ENCODE results near the gene ZNF507.

ZNF507 gene

DNA sequence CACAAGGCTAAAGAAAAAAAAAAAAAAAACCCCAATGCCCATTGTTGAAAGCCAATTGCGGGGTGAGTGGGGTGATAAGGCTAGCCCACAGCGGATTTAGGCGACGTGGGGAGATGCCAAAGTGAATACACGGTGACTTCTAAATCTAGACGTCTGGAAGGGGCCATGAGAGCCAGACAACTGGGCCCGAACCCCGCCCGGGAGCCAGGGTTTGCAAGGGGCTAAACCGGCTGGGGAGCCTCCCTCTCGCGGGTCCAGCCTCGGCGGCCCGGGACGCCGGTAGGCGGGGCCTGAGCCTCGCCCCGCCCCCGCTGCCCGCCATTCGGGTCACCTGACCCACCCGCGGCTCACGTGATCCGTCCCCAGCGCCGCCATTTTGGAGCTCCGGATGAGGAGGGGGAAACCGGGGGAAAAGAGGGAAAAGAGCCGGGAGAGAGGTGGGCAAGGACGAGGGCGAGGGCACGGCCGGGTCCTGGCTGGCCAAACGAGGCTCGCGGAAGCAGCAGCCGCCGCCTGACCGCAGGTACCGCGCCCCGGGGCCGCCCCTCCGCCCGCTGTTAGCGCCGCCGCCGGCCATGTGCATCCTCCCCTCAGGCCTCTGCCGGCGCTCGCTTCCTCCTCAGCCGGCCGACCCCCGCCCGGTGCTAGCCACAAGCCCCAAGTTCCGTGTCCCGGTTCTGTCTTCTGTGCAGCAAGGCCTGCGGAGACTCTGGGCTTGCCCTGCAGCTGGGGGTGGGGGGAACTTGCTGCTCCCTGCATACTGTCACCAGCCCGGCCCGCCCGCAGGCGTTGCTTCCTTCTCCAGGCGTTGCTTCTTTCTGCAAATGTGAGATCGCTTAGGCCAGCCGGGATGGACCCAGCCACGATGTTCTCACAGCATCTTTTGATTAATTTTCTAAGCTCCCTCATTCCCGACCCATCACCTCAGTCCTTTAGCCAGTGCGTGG is at the start of gene ZNF507:
ZNF507 (plus strand) TSS at position 350 of the 947 bp plus-strand sequence. CDS start 7,221 bp downstream, outside the sequence.
- no peak for DNase-seq

DNA sequence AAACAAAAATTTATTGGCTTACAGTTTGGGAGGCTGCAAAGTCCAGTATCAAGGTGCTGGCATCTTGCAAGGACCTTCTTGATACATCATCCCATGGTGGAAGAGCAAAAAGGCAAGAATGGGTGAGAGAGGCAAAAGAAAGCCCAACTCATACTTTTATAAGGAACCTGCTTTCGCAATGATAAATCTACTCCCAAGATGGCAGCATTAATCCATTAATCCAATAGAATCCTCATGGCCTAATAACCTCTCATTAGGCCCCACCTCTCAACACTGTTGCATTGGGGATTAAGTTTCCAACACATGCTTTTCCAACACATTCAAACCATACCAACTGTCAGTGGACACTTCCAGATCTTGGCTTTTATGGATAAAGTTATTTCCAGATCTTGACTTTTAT is 48.7 kb upstream of the ZNF507 start:
- DNase-seq: no peak

DNA sequence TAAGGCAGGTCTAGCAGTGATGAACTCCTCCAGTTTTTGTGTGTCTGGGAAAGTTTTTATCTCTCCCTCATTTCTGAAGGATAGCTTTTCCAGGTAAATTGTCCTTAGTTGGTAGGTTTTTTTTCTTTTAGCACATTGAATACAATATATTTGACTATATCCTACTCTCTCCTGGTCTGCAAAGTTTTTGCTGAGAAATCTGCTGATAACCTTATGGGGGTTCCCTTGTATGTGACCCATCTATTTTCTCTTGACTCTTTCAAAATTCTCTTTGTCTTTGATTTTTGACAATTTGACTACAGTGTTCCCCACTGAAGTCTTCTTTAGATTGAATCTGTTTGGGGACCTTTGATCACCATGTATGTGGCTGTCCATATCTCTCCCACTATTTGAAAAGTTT is 42.6 kb upstream of the ZNF507 start:
- DNase-seq: no peak

DNA sequence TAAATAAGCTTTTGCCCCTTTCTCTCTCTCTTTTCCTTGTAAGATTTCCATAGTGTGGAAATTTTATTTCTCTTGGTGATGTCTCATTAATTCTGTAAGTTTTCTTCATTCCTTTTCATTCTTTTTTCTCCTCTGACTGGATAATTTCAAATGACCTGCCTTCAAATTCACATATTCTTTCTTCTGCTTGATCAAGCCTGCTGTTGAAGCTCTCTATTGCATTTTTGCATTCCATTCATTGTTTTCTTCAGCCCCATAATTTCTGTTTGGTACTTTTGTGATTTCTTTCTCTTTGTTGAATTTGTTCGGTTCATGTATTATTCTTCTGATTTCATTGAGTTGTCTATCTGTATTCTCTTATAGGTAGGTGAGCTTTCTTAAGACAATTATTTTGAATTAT is 42.2 kb upstream of the ZNF507 start:
- no peak for DNase-seq

DNA sequence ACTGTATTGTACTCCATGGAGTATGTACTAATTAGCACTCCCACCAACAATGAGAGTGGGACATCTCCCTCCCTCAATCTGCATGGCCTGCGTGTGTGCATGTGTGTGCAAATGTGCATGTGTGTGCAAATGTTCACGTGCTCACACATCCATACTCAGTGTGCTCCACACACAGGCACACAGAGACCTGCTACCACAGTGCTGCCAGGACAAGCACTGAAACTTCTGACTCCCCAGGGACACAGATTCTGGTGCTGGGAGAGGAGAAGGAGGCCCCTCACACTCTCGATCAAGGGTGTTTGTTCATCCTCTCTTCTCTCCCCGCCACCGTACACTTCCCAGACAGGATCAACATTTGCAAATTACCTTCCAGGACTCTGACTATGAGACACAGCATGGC is 37.8 kb upstream of the ZNF507 start:
- no peak for DNase-seq

DNA sequence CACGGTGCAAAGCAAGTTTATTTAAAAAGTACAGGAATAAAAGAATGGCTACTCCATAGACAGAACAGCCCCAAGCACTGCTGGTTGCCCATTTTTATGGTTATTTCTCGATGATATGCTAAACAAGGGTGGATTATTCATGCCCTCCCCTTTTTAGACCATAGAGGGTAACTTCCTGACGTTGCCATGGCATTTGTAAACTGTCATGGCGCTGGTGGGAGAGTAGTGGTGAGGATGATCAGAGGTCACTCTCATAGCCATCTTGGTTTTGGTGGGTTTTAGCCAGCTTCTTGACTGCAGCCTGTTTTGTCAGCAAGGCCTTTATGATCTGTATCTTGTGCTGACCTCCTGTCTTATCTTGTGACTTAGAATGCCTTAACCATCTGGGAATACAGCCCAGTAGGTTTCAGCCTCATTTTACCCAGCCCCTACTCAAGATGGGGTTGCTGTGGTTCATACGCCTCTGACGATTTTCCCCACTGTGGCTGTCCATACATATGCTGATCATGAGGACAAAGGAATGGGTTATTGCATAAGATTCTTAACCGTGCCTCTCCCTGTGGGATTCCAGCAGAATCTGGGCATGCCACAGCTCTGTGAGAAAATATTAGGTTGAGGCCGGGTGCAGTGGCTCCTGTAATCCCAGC is 36.9 kb upstream of the ZNF507 start:
- no peak for DNase-seq

DNA sequence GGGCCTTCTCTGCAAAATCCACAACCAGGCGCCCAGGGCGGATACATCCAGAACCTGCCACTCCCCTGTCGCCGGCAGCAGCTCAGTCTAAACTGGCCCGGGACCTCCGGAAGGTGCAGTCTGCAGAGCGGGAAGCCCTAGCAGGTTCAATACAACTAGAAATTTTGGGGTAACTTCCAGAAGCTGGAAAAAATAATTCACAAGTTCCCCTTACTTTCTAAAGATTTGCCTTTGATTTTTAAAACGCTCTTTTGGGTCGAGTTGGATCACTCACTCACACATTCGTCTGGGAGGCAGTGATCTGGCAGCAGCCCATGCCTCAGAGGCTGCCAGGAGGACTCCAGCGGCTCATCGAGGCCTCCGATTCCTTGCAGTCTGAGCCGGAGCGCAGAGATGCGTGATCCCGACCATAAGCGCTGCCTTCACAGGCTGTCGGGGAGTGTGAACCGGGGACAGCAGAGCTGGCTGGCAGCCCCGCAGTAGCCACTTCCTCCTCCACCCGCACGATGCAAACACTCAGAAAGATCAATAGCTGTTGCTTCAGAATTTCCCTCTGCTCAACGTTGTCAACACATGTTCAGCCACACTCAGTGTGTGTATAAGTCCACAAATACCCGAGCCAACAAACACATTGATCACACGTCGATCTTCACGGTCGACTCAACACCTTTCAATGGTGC is 35.6 kb upstream of the ZNF507 start:
- no peak for DNase-seq

DNA sequence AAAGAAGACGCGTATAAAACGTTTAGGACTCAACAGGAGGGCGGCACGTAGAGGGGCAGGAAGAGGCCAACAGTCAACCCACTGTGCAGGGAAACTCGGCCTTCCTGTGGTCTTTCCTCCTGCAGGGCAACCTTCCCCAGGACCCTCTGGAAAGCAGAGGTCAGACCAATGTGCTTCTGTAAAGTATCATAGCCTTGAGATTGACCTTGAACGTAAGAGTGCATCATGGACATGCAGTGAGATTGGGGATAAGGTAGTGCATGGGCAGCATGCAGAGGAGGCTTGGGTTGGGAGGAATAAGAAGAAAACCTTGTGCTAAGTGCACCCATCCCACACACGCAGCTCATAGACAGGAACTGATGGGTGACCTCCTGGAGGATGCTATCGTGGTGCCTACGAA is 34.0 kb upstream of the ZNF507 start:
- DNase-seq: no peak

DNA sequence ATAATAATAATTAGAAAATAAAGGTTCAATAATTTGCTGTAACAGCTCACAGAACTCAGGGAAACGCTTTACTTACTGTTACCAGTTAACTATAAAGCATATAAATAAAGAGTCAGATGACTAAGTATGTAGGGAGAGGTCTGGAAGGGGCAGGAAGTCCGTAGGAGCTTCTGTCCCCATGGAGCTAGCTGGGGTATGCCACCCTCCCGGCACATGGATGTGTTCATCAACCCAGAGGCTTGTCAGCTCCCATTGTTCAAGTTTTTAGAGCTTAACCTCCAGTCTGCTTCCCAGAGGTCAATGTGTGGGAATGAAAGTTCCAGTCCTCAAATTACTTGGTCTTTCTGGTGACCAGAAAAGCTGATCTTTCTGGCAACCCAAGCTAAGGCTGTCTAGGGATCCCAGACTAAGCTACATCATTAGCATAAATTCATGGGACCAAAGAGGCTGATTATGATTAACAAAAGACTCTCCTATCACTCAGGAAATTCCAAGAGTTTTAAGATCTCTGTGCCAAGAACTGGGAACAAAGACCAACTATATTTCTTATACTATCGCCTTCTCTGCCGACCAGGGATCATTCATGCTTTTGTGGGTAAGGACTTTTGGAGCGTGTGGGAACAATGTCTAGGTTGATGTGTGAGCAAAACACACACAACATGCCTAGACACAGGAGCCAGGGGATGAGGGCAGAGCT is 31.7 kb upstream of the ZNF507 start:
- no peak for DNase-seq

DNA sequence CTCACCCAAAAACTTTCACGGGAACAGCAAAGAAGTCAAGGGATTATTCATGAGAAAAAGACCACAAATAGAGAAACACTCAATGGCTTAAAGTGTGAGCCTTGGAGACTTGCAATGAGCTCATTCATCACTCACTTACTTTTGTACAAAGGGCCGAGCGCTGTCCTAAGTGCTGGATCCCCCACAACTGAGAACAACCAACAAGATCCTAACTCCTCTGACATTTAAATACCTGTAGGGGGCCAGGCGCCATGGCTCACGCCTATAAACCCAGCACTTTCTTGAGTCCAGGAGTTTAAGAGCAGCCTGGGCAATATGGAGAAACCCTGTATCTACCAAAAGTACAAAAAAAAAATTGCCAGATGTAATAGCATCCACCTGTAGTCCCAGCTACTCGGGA is 29.4 kb upstream of the ZNF507 start:
- no peak for DNase-seq

DNA sequence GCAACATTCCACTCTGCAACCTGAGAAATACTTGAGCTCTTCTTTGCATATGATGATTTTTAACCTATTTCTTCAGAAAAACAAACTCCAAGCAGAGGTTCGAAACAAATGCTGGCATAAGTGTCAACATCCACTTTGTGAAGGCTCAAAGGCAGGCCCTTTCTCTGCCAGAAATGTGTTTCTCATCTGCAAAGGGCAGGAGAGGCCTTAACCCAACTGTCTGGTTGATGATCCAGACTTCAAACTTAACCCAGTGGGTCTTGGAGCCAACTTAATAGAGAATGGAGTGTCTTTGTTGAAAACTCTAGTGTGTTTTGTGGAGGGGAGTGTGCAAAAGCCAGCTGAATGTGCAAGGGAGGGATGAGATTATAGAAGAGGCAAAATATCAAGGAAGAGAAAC is 28.3 kb upstream of the ZNF507 start:
- DNase-seq: no peak

DNA sequence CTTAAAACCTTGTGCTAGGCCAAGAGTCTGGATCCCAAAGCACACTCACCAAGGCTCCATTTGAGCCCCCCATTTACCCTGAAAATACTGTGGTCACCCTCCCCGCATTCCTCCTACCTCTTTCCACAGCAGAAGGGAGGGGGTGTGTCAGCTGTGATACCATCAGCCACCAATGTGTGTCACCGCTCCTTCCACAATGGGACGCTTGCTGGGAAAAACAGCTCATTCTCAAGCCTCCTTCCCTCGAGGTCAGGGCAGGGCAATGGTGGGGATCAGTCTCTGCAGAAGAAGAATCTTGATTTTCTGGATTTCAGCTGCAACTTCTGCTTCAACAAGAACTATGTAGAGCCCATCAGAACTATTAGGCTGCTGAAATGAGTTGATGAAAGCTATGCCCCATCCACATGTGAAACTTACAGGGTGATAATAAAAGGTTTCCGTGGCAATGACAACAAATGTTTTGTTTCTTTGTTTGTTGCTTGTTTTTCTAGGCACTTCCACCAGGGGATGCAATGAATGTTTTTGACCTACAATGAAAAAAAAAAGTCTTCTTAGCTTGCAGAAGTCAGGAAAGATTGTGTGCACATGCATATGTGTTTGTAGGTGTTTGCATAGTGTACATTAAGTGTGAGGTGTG is 26.4 kb upstream of the ZNF507 start:
- DNase-seq: no peak

DNA sequence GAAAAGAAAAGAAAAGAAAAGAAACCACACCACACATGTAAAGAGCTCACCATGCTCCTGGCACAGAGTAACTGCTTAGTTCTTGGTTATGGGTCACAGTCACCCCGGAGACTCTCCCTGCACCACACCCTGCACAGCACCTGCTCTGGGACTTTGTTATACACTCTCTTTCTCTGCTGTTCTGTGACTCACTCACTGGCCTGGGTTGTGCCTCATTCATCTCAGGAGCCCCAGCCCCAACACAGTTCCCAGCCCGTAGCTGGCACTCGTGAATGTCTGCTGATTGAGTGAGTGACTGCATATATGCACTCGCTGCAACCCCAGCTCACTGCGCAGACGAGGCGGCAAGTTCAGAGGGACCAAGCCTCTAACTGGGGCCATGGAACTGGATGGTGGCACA is 22.9 kb upstream of the ZNF507 start:
- DNase-seq: no peak

DNA sequence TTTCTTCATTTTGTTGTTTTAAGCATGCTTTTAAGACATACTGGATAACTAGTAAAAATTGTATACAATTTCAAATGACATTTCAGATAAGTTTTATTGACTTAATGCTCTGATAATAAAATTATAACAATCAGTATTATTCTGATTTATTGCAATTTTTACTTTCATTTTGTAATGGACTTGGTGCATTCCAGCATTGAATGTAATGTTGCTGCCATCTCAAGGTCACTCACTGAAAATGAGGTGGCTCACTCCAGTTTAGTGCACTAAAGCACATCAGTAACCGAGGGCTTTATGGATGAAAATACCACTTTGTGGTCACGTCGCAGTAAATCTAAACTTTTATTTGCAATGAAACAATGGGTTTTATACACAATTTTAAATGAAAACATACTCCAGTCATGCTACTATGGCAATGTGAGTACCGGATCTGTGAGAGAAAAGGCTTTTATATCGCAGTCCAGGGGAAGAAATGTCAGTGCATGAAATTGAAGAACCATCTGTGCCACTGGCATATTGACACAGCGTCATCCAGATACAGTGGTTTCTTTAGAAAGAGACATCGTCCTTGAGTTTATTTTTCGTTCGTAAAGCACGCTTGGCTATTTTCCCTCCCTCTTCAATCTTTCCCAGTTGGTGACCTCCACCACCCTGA is 20.7 kb upstream of the ZNF507 start:
- DNase-seq: no peak

DNA sequence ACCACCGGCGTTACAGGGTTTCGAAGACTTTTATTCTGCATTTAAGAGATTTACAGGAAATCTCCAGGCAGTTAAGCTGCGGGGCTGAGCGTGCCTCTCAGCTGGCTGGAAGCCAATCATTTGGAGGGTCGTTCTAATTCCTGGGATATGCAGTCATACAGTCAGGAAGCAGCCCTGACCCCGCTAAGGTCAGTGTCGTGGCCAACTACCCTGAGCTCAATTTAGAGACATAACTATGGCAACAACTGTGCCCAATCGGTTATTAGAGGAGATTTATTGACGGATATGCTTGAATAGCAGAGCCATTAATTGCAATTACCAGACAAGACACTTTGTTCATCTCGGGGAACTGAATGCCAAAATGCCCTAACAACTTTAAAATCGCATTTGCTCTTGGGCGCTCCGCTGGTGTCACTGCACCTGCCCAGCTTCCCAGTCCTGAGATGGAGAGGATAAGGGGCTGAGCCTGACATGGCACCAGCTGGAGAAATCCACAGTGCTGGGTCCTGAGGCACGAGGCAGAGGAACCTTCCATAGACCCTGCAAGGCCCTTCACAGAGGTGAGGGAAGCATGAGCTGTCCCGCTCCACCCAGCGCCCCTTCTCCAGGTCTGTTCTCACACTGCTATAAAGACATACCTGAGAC is 15.1 kb upstream of the ZNF507 start:
- no peak for DNase-seq

DNA sequence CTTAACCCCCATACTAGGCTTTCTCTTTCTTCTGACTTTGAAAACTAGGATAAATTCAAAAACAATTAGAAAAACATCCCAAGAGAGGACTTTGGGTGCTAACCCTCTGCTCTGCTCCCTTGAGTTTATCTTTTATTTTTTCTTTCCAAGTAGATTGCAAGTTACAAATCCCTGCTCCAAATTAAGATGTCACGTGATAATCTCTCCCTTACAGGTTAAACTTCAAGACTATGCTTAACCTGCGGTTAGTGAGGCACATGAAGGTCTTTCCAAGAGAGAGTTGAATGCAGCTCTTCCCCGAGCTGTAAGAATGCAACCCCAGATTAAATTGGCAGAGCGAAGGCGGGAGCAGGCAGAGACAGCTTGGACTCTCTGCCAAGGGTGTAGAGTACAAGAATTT is 12.2 kb upstream of the ZNF507 start:
- DNase-seq: no peak

DNA sequence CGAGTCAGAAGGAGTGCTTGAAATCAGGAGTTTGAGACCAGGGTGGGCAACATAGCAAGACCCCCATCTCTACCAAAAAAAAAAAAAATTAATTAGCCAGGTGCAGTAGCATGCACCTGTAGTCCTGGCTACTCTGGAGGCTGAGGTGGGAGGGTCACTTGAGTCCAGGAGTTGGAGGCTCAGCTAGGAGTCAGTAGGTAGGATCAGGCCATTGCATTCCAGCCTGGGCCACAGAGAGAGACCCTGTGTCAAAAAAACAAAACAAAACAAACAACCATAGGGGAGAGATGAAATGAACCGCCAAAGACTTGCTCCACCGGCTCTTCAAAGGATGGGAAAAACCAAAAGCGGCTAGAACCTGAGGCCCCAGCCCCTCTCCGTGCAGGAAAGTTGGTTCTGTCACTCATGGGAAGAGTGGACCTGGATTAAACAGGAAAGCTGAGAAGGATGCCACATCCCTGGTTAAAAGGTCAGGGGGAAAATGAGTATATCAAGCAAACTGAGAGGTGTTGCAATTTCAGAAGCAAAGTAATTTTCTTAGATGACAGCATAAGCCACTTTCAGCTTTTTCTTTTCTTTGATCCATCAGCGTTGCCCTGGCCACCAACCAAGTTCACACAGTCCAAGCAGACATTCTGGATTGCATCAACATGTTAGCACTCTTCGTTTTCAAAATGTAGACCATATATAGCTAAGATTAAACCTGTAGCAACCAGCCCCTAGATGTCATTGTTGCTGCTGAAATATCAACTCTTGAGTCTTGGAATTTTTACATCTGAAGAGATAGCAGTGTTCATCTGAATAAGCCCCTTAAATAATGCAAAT is 8.9 kb upstream of the ZNF507 start:
- DNase-seq: no peak

DNA sequence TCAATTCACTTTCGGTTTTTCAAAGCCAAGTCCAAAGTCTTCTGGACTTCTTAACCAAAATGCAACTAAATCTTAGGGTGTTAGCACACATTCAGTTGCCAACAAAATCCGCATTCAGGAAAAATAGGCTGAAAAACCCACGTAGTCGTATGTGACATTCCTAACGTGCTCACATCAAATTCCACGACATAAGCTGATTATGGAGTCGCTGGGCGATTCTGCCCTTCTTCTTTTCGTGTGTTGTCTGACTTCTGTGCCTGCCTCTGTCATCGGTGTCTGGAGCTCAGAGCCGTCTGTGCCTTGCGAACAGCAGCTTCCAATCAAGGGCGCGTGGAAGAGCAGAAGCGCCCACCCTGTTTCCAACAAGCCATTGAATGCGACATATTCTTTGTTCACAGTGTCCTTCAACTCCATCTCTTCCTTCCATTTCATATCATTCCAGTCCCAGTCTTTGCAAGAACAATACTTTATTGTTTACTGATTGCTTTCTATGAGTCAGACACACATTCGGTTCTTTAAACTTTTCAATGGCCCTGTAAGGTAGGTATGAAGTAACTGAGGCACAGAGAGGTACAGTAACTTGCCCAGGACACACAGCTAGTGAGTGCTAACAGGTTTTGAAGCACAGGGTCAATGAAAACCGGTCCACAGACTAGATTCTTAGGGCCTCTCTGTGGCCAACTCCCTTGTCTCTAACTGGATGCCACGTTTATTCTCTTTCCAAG is 8.2 kb upstream of the ZNF507 start:
- DNase-seq: no peak

DNA sequence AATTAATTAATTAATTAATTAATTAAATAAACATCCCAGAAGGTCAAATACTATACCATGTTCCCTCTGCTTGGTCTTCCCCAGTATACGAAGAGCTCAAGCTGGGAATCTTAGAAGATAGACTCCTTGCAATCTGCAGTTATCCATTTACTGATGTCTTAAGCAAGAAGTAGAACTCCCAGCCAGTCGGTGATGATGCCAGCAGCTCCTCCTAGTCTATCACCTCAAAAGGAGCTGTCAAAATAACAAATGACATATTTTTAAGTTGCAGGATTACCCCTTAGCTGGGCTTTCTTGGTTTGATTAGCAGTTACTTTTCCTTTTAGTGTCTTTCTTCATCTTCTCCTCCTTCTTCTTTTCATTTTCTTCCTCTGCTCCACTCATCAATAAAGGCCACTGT is 6.0 kb upstream of the ZNF507 start:
- DNase-seq: no peak

Measured in NCI-H1436 treated with DMSO at 0.1 percent for 48 hours (cell line).